Activated CD8-positive, alpha-beta memory T cell treated with anti-CD3 and anti-CD28 coated beads for 4 hours (primary cell): Measurements from ENCODE around the gene GINS3.

ENCODE experiments used
- DNase-seq, 2 donors: peaks; one replicate each; pipeline ENCODE4 v3.0.0-alpha.2; 2020; ENCODE audit warnings: low read depth in 2 of 2

The GINS3 gene

DNA sequence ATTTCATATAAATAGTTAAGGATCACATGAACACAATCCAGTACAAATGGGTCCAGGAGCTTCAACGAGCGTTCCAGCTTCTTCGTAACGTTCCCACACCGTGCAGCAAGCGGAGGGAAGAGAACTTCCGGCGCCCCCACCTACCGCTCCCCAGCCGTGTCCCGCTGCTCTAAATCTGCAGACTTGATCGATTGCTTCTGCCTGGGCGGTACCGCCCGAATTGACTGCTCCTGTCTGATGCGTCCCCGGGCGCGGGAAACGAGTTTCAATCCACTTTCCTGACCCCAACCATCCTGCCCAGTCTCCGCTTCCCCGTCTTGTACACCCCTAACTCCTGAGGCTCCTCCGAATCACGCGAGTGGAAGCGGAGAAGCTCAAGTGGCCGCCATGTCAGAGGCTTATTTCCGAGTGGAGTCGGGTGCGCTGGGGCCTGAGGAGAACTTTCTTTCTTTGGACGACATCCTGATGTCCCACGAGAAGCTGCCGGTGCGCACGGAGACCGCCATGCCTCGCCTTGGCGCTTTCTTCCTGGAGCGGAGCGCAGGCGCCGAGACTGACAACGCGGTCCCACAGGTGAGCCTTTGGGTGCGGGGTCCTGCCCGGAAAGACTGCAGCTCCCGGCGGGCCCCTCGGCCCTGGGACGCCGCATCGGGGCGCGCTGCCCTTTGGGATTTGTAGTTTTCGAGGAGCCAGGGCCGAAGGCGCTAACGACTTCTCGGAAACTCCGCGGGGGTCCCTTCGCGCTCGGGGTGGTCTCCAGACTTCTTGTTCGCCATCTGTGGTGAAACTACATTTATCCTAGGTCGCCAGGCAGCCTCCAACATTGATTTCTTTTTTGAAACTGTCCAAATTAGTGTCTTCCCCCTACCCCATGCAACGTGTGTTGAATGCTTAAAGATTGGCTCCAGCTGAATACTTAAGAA, at the start of gene GINS3:
TSS of gene GINS3 (plus strand) at position 257 of the 923 bp plus-strand sequence. CDS start at position 388, 131 bp downstream.
- DNase-seq: peak; percentile 65 to 70

DNA sequence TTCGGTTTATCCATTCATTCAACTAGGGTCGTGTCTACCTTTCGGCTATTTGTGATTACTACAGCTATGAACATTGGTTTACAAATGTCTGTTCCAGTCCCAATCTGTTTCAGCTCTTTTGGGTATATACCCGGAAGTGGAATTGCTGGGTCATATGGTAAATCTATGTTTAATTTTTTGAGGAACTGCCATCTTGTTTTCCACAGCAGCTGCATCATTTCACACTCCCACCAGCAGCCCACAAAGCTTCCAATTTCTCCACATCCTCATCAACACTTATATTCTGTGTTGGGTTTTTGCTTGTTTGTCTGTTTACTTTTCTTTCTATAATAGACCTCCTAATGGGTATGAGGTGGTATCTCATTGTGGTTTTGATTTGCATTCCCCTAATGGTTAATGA, 48.7 kb upstream of the GINS3 start:
- DNase-seq: no peak

DNA sequence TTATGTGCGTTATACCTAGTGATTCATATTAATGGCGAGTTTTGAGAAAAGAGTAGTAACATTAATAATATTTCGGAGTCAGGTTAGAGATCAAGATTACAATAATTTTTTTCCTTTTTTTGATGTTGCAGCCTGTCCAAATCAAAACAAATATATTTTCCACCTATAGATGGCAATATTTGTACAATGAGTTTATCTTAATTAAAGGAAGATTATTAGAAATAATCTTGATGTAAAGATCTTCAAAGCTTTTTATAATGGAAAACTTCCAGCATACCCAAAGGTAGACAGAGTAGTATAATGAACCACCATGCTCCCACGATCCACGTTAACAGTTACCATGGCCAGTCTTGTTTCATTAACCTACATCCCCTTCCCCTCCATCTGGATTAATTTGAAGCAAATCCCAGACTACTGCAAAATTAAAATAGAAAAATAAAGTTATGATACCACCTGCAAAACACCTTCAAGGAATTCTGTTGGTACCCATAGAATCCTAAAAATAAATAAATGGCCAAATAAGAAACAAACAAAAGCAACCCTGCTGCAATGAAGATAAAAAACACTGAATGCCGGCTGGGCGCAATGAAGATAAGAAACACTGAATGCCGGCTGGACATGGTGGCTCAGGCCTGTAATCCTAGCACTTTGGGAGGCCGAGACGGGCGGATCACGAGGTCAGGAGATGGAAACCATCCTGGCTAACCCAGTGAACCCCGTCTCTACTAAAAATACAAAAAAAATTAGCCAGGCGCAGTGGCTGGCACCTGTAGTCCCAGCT, 46.5 kb upstream of the GINS3 start:
- DNase-seq: no peak

DNA sequence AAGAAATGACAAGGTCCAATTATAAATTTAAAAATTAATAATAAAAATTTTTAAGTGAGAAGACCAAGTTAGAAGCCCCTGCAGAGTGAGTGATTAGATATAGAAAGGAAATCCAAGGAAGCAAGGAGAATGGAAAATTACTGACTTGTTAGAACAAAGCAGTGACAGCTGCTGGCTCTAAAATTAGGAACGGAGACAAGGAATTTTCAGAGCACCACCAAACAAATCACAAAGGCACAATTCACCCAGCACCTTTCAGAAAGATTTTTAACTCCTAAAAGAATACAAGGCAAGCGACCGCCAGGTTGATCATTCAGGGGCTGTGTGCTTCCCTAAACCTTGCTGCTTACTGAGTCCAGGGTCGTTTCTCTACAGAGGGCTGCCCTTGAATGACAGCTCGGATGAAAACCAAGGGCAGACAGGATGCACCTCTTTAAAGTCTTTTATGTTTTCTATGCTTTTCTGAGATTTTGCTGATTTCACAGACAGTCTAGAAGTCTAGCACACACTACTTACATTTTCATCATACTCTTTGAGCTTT, 45.4 kb upstream of the GINS3 start:
- no peak for DNase-seq

DNA sequence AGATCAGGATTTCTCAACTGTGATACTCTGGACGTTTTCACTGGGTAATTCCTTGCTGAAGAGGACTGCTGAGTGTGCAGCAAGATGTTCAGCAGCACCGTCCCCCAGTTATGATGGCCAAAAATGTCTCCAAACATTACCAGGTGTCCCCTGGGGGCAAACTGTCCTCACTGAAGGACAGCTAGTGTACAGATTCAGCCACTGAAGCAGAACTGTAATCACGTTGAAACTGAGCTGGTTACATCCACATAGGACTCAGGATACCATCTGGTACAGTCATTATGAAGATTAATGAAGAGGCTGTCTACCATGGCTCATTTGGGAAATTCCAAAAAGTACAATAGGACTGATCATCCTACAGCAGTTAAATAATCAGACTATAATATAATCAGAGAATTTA, 43.3 kb upstream of the GINS3 start:
- no peak for DNase-seq

DNA sequence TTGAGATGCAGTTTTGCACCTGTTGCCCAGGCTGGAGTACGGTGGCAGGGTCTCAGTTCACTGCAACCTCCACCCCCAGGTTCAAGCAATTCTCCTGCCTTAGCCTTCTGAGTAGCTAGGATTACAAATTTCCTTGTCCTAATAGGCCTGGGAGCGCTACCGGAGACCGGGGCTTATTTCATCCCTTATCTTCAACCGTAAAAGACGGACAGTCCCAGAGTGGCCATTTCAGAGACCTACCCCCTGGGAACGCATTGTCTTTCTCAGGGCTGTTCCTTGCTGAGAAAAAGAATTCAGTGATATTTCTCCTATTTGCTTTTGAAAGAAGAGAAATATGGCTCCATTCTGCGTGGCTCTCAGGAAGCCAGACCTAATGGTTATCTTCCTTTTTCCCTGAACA, 39.6 kb upstream of the GINS3 start:
- DNase-seq: no peak

DNA sequence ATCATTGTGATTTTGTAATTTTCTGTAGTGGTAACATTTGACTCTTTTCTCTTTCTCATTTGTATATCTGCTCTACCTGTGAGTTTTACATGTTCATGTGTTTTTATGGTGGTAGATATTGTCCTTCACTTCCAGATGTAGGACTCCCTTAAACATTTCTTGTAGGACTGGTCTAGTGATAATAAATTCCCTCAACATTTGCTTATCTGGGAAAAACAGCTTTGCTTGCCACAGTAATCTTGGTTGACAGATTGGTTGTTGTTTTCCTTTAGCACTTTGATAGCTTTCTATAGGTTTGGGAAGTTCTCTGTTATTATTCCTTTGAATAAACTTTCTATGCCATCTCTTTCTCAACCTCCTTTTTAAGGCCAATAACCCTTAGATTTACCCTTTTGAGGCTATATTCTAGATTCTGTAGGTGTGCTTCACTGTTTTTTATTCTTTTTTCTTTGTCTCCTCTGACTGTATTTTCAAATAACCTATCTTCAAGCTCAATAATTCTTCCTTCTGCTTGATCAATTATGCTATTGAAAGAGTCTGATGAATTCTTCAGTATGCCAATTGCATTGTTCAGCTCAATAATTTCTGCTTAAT, 32.1 kb upstream of the GINS3 start:
- DNase-seq: no peak

DNA sequence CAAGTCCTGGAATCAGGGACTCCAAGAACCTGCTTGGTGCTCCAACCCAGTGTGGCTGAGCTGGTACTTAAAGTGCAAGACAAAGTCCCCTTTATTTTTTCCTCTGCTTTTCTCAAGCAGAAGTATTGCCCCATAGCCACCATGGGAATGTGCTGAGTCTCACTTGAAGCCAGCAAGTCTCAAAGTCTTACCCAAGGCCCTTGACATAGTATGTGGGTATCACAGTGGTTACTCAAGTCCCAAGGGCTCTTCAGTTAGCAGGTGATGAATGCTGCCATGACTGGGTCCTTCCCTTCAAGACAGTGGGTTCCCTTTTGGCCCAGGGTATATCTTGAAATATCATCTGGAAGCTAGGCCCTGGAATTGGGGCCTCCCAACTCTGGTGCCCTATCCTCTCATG, 30.5 kb upstream of the GINS3 start:
- DNase-seq: no peak

DNA sequence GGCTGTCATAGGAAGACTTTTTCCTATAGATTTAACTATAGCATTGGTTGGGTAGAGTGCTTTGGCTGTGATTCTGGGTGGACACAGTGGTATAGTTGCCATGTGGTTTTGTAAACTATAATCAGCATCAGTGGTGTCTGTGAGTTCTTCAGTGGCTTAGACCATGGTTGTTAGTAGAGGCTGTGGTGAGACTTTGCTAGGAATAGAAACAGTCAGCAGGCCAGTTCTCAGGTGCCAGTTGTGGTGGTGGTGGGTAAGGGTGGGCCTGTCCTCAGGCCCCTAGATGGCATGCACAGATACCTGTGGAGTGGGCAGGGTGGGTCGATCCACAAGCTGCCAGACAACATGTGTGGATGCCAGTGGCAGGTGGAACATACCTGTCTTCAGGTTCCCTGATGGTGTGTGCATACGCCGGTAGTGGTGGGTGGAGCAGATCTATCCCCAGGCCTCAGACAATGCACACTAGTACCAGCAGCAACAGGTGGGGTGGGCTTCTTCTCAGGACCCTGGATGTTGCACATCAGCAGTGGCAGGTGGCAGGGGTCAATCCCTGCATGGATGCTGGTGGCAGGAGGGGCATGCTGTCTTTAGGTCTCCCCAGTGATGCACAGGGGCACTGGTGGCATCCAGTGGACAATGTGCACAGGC, 28.4 kb upstream of the GINS3 start:
- no peak for DNase-seq

DNA sequence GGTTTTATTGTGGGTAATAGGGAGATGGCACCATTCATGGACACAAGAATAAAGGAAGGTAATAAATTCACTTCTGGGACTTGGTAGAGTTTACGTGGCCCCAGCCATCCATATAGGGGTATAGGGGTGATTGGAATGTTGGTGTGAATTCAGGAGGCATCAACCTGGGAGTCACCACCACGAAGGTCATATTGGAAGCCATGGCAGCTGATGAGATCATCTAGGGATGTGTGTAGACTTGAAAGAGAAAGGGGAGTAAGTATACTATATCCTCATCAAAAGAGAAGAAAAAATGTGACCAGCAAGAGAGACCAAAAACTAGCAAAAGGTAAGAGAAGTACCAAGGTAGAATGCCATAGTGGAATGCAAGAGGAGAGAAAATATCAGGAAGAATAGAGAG, 26.6 kb upstream of the GINS3 start:
- DNase-seq: no peak

DNA sequence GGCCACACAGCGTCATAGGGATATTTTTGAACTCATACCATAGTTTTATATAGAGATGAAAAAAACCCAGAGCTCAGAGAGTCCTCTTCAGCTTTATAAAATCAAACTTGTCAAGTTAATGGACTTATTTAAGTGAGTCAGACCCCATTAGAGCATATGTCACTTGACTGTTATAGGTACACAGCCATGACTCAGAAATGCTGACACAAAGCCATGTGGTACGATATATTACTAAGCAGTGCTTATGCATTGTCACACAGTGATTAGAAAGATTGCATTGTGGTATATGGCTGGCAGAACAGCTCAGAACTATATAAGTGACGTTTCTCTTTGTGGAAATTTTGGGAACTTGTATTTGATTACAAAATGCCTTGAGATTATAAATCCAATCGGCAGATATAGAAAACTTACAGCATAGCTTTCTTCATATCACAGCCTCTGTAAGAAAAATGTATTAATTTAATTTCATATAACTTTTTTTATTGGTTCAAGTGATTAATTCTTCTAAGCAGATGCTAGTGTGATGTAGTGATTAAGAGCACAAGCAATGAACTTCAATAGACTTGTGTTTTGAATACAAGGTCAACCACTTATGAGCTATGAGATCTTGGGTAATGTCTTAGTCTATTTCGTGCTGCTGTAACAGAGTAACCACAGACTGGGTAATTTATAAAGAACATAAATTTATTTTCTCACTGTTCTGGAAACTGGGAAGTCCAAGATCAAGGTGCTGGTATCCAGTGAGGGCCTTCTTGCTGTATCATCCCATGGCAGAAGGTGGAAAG, 25.8 kb upstream of the GINS3 start:
- no peak for DNase-seq

DNA sequence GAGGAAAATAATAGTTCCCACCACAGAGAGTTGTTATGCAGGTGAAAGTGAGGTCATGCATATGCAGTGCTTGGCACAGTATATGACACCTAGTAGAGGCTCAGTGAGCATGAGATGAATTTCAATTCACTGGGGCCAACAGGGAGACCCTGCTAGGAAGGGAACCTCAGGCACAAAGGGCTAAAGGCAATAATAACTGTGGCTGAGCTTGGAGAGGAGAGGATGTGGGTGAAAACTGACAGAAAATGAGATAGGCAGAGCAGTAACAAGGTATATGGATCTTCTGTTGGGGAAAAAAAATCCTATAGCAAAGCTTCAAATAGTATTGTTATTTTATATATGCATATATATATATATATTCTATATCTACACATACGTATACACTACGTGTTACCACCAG, 25.0 kb upstream of the GINS3 start:
- no peak for DNase-seq

DNA sequence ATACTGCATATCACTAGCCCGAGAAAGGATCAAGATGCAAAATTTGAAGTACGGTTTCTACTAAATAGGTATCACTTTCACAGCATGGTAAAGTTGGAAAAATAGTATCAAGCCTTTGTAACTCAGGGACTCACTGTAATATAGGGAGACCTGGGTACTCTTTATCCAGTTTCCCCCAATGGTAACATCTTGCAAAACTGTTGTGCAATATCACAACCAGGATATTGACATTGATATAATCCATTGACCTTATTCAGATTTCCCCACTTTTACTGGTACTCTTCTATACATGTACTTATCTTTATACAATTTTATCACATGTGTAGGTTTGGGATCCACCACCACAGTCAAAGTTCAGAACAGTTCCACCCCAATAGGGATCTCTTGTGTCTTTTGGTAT, 20.4 kb upstream of the GINS3 start:
- no peak for DNase-seq

DNA sequence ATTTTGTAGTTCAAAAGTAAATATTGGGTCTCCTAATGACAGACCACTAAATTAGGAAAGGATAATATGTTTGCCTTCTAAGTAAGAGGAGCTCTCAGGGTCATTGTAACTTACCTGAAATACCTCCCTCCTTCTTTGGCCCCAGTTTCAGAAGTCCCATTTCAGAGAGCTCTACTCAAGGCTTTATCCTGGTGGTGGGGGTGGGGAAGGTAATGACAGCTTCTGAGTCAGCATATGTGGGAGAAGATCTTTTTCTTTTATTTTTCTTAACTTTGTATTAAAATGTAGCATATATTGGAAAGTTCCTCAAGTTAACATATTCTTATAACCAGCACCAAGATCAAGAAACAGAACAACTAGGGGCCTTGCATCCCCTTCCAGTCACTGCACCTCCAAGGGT, 16.9 kb upstream of the GINS3 start:
- no peak for DNase-seq

DNA sequence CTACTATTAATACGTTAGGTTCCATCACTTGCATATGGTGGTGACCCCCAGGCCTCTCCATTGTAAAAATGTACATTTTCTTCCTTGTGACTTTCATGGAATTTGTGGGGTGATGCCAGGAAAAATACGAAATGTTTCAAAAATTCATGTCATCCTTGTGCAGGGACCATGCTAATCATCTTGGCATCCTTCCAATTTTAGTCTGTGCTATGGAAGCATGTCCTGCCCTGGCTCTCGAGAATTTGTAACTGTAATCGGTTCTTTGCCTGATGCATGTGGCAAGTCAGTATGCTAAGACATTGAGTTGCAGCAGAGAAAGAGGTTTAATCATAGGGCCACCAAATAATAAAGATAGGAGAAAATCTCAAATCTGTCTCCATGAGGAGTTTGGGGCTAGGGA, 14.3 kb upstream of the GINS3 start:
- no peak for DNase-seq

DNA sequence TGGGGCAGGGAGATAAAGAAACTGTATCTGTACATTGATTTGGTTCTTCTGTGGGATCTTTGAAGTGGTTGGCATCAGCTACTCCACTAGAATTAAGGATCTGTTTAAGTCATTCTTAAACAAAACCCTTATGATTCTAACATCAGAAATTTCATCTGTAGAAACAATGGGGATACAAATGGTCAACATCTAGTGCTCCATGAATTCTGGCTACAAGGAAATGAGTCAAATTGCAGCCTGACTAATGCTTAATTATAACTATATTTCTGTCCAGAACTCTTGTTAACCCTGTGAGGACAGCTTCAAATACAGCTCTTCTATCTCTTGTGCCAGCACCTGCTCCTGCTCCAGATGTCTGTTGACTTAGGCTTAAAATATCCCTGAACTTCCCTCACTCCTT, 13.9 kb upstream of the GINS3 start:
- DNase-seq: no peak

DNA sequence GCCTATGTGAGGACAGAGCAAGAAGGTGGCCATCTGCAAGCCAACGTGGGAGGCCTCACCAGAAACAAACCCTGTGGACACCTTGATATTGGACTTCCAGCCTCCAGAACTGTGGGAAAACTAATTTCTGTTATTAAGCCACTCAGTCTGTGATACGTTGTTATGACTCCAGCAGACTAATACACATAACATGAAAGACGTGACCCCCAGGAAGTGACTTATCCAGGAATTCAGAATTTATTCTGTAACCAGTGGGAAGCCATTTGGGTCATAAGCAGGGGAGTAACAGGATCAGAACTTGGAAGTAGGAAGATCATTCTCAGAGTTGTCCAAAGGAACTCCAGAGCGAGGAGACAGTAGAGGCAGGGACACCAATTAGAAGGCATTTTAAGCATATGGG, 12.5 kb upstream of the GINS3 start:
- no peak for DNase-seq

DNA sequence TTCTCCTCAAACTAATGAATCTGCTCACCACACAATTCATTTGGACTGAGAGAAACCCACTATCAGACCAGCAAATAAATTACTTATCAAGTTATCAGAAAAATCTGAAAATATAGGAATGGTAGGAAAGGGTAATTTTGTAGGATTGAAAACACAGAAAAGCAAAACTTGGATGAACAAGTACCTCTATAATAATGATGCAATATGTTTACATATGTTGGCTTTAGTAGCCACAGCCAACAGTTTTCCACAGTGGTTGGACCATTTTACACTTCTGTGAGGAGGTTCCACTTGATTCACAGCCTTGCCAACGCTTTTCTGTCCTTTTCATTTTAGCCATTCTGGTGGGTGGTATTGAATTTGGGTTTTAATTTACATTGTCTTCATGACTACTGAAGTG, 10.6 kb upstream of the GINS3 start:
- DNase-seq: no peak

DNA sequence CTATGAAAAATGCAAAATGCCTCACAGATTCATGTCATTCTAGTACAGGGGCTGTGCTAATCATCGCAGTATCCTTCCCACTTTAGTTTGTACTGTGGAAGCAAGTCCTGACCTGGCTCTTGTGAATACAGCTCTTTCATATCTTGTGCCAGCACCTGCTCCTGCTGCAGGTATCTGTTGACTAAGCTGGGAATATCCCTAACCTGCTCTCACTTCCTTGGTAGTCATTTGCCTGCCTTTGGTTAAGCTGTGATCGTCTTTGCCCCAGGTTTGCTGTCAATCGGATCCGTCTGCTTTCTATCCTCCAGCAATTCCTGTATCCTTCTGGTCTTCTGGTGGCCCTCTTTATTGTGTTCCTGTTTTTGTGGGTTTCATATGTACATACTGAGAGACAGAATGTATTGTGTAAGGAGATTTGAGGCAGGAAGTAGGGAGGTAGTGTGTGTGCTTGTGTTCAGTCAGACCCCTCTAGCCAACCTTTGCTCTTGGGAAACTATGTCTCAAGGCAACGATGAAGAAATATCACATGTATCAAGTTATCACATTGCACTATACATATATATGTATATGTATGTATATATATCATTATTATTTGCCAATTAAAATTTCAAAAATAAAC, 7.7 kb upstream of the GINS3 start:
- DNase-seq: no peak

DNA sequence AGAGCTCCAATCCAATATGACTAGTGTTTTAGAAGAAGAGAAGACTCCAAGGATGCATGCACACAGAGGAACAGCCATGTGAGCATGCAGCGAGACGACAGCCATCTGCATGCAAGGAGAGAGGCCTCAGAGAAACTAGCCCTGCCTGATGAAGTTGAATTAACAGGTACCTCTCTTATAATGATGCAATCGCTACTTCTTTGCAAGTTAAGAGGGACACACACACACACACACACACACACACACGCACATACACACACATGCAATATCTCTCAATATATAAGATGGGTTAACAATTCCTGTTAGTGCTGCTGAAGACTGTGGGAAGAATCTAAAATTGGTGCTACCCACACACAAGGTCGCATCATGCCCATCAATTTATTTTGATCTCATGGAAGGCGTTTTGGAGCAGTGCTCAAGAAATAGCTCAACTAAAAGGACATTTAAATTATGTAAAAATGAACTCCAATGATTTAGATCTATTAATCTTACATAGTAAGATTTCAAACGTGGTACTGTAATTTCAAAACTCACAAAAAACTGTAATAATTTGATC, 7.0 kb upstream of the GINS3 start:
- DNase-seq: no peak
